Natural killer cell (primary cell): ENCODE data around the gene FAM186B. TPM values are rescaled to one million over a fixed set of nuclear protein-coding genes. Genes with fewer than 3 reads are reported as not detected.

ENCODE experiments used
- ATAC-seq, 3 donors: fragments of 150-1000 bp in 2 of 3; fragments of 200-7000 bp in 1 of 3; cut with Tn5 transposase; 1 replicate in 1 of 3; 2 replicates in 2 of 3; pipeline ENCODE4 v1.10.0; 2021; ENCODE audit warnings: mild to moderate bottlenecking in 2 of 3, moderate library complexity in 2 of 3
- DNase-seq, 2 donors: peaks; one replicate each; pipeline versions ENCODE4 v3.0.0 to v3.0.0-alpha.2; 2013 to 2021; ENCODE audit warnings: mixed read lengths in 1 of 2
- H3K27ac ChIP-seq: one replicate; pipeline ENCODE4 v1.5.1; 2013; ENCODE audit warnings: mild to moderate bottlenecking, low read length
- H3K27me3 ChIP-seq: one replicate; pipeline ENCODE4 v1.6.1; 2013; ENCODE audit warnings: low read length; ENCODE audit not compliant: control insufficient read depth, insufficient read depth
- H3K36me3 ChIP-seq: one replicate; pipeline ENCODE4 v1.6.1; 2013; ENCODE audit warnings: low read length; ENCODE audit not compliant: control insufficient read depth, insufficient read depth
- H3K4me1 ChIP-seq: one replicate; pipeline ENCODE4 v1.6.1; 2013; ENCODE audit warnings: low read length; ENCODE audit not compliant: control insufficient read depth, insufficient read depth
- H3K4me3 ChIP-seq: one replicate; pipeline ENCODE4 v1.5.1; 2013; ENCODE audit warnings: low read length
- H3K9me3 ChIP-seq: one replicate; pipeline ENCODE4 v1.6.1; 2013; ENCODE audit warnings: low read length; ENCODE audit not compliant: control insufficient read depth, insufficient read depth
- H3K27ac Mint-ChIP-seq, 2 donors: one replicate each; pipeline ENCODE4 v1.8.0; 2022; ENCODE audit warnings: mild to moderate bottlenecking in 2 of 2, mixed read lengths in 2 of 2, moderate library complexity in 1 of 2
- H3K27me3 Mint-ChIP-seq, 2 donors: one replicate each; pipeline ENCODE4 v1.8.0; 2022; ENCODE audit warnings: low read depth in 2 of 2, mixed read lengths in 2 of 2
- H3K36me3 Mint-ChIP-seq: one replicate; pipeline ENCODE4 v1.8.0; 2022; ENCODE audit warnings: mixed read lengths
- H3K4me1 Mint-ChIP-seq, 2 donors: one replicate each; pipeline ENCODE4 v1.8.0; 2022; ENCODE audit warnings: mixed read lengths in 2 of 2
- H3K4me3 Mint-ChIP-seq: one replicate; pipeline ENCODE4 v1.8.0; 2022; ENCODE audit warnings: mild to moderate bottlenecking, moderate library complexity, mixed read lengths
- H3K9me3 Mint-ChIP-seq, 2 donors: one replicate each; pipeline ENCODE4 v1.8.0; 2022; ENCODE audit warnings: mixed read lengths in 2 of 2
- WGBS: methylation state at CpG from one replicate; pipeline ENCODE4 v1.1.7; 2013; ENCODE audit warnings: missing lambda C conversion rate; ENCODE audit not compliant: insufficient coverage; 5-methylcytosine and 5-hydroxymethylcytosine counted together
- intact Hi-C: fragments of 100-400 bp; cut with micrococcal nuclease; formaldehyde crosslinking; loops from one replicate; pipeline ENCODE4 v1.14.2; 2022
- total RNA-seq, 4 donors: library from RNA; stranded (reverse); fragments of 120-200 nt in 1 of 4; gene quantifications; one replicate each; pipeline versions ENCODE4 v1.2.3 to v1.2.4, GENCODE V29; 2013 to 2022
- TF ChIP-seq, protein P1 (sequence below): fragments of 200-600 bp; IDR thresholded peaks from one replicate; pipeline ENCODE4 v1.8.0; 2022; ENCODE audit warnings: antibody characterized with exemption

The FAM186B gene
- total RNA-seq, 3 donors from 2014 or later (not counting 1 experiment from before 2014, with no cell fraction given), result 0.56 to 0.85 (median 0.77) TPM

DNA sequence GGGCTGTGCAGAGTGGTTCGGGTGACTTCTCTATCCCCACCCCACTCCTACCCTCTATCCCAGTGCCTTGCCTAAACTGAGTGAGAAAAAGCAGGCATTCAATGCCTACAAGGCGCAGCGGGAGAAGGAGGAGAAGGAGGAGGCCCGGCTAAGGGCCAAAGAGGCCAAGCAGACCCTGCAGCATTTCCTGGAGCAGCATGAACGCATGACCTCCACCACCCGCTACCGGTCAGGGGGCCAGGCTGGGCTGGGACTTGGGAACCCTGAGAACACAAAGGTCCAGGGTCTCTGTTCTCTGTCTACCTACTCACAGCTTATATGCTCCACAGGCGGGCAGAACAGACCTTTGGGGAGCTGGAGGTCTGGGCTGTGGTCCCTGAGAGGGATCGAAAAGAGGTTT is 29.6 kb upstream of the FAM186B start:
- TF ChIP-seq, protein P1, sequence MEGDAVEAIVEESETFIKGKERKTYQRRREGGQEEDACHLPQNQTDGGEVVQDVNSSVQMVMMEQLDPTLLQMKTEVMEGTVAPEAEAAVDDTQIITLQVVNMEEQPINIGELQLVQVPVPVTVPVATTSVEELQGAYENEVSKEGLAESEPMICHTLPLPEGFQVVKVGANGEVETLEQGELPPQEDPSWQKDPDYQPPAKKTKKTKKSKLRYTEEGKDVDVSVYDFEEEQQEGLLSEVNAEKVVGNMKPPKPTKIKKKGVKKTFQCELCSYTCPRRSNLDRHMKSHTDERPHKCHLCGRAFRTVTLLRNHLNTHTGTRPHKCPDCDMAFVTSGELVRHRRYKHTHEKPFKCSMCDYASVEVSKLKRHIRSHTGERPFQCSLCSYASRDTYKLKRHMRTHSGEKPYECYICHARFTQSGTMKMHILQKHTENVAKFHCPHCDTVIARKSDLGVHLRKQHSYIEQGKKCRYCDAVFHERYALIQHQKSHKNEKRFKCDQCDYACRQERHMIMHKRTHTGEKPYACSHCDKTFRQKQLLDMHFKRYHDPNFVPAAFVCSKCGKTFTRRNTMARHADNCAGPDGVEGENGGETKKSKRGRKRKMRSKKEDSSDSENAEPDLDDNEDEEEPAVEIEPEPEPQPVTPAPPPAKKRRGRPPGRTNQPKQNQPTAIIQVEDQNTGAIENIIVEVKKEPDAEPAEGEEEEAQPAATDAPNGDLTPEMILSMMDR, result no peak
- H3K27me3 Mint-ChIP-seq, result no peaks in the 10 kb centered on the region
- Histone ChIP-seq H3K36me3 (no peaks in the 10 kb centered on the region), H3K4me1 (peaks cover 25% of the 10 kb centered on the region), H3K27ac (no peak overlapping the region), H3K9me3 (no peaks in the 10 kb centered on the region), H3K4me3 (no peak overlapping the region), H3K27me3 (no peaks in the 10 kb centered on the region)
- WGBS, result 98% methylated on average over 9 of the region's 9 CpGs
- no peak overlapping the region for H3K4me3 Mint-ChIP-seq
- H3K9me3 Mint-ChIP-seq, result no peaks in the 10 kb centered on the region
- DNase-seq (no peak), ATAC-seq (no peak)
- intact Hi-C loops, result no loop called here
- no peaks in the 10 kb centered on the region for H3K36me3 Mint-ChIP-seq
- peaks cover 20 to 25% of the 10 kb centered on the region in 2 donors for H3K4me1 Mint-ChIP-seq
- H3K27ac Mint-ChIP-seq, result peak overlapping the region in 1 of 2 donors; percentile 29

DNA sequence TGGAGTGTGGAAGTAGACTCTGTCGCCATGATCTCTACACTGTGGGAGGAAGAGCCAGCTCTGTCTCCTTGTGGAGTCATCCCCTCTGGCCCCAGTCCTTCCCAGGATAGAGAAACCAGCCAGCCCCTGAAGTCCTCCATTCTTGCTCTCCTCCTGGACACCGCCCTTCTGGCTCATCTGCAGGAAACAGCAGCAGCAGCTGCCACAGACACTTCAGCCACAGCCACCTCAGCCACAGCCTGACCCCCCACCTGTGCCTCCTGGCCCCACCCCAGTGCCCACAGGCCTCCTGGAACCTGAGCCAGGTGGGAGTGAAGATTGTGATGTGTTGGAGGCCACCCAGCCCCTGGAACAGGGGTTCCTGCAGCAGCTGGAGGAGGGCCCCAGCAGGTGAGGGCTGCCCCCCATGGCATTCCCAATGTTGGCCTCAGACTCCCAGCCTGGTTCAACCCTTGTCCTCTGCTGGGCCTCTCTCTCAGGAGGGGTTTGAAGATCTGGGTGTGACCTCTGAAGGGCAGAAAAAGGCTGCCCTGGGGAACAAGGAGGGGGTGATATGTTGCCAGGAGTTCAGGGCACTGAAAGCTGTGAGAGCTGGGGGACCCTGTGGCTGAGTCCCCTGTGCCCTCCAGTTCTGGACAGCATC is 28.4 kb upstream of the FAM186B start:
- ATAC-seq (peak in 1 of 3 donors; percentile 32), DNase-seq (no peak)
- peaks cover 25% of the 10 kb centered on the region for H3K4me1 ChIP-seq
- Mint-ChIP-seq H3K4me3 (no peak overlapping the region), H3K36me3 (no peaks in the 10 kb centered on the region), H3K4me1 (peaks cover 20 to 25% of the 10 kb centered on the region in 2 donors), H3K27me3 (peaks cover 0 to 3% of the 10 kb centered on the region in 2 donors), H3K9me3 (no peaks in the 10 kb centered on the region), H3K27ac (peak overlapping the region in 1 of 2 donors; percentile 29)
- no peaks in the 10 kb centered on the region for H3K36me3 ChIP-seq
- no peaks in the 10 kb centered on the region for H3K9me3 ChIP-seq
- H3K27me3 ChIP-seq, result no peaks in the 10 kb centered on the region
- 50% methylated on average over 2 of the region's 2 CpGs for WGBS
- no peak overlapping the region for H3K4me3 ChIP-seq
- intact Hi-C loops, result no loop called here
- H3K27ac ChIP-seq, result no peak overlapping the region
- TF ChIP-seq, protein P1, result no peak

DNA sequence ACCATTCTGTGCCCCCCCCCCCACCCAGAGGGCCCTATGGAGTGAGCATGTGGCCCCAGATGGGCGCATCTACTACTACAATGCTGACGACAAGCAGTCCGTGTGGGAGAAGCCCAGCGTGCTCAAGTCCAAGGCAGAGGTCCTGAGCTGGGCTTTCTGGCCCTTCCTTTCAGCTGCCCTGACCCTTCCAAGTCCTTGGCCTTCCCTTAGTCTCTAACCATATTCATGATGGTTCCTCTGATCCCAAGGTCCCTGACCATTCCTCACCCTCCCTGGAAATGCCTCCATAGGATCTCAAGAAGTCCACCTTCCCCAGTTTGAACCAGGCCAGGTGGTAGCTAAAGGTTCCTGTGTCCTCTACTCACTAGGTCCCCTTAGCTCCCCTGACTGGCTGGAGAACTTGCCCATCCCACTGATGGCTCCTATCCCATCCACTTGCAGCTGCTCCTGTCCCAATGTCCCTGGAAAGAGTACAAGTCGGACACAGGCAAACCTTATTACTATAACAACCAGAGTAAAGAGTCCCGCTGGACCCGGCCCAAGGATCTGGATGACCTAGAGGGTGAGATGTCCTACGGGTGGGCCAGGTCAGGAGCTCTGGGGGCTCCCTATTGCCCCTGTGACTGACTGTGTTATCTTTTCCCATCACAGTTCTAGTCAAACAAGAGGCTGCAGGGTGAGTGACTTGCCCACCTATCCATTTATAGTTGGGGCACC is 27.7 kb upstream of the FAM186B start:
- H3K4me3 Mint-ChIP-seq, result no peak overlapping the region
- H3K9me3 Mint-ChIP-seq, result no peaks in the 10 kb centered on the region

More for the DNA sequence above, 27.7 kb upstream of the FAM186B start:
- Mint-ChIP-seq H3K36me3 (no peaks in the 10 kb centered on the region), H3K27ac (no peak overlapping the region), H3K4me1 (peaks cover 20 to 25% of the 10 kb centered on the region in 2 donors), H3K27me3 (peaks cover 0 to 3% of the 10 kb centered on the region in 2 donors)
- TF ChIP-seq, protein P1, result no peak
- no peak for ATAC-seq
- no peaks in the 10 kb centered on the region for H3K27me3 ChIP-seq
- H3K4me1 ChIP-seq, result peaks cover 25% of the 10 kb centered on the region
- no peak overlapping the region for H3K27ac ChIP-seq
- 95% methylated on average over 8 of the region's 8 CpGs for WGBS
- no peak overlapping the region for H3K4me3 ChIP-seq
- DNase-seq, result no peak
- intact Hi-C loops, result no loop called here
- H3K36me3 ChIP-seq, result no peaks in the 10 kb centered on the region
- H3K9me3 ChIP-seq, result no peaks in the 10 kb centered on the region
